ENCODE results near the gene FHIP2A. TPM values are rescaled to one million over a fixed set of nuclear protein-coding genes. Genes with fewer than 3 reads are reported as not detected.

FHIP2A gene
- total RNA-seq, 4 donors from 2014 or later, result 35.4 to 68.8 (median 58.0) TPM

- Histone ChIP-seq H3K9me3 (no peaks in the 10 kb centered on the region), H3K27me3 (no peaks in the 10 kb centered on the region), H3K4me3 (no peak overlapping the region), H3K4me1 (no peaks in the 10 kb centered on the region), H3K36me3 (peaks cover 0 to 82% (median 3%) of the 10 kb centered on the region in 3 donors), H3K27ac (no peak overlapping the region)
- DNase-seq (ENCODE audit: low spot score in 2 of 2), result no peak
- TF ChIP-seq POLR2A (IDR thresholded peaks at IDR 0.05) (no peak), CTCF (IDR thresholded peaks at IDR 0.05) (no peak), EP300 (IDR thresholded peaks at IDR 0.05) (no peak)
- 68 to 94% methylated on average over 2 of the region's 2 CpGs for WGBS, 2 donors
These were observed 28.5 kb downstream of the FHIP2A start for GRCh38 chr10:114850126-114850525.

- peaks cover 0 to 82% (median 3%) of the 10 kb centered on the region in 3 donors for H3K36me3 ChIP-seq
- TF ChIP-seq CTCF (IDR thresholded peaks at IDR 0.05), result no peak
- TF ChIP-seq POLR2A (IDR thresholded peaks at IDR 0.05), result no peak
- TF ChIP-seq EP300 (IDR thresholded peaks at IDR 0.05), result no peak
- H3K9me3 ChIP-seq, result no peaks in the 10 kb centered on the region
- DNase-seq (ENCODE audit: low spot score in 2 of 2), result no peak
- no peaks in the 10 kb centered on the region for H3K4me1 ChIP-seq
- no peak overlapping the region for H3K4me3 ChIP-seq
- no peaks in the 10 kb centered on the region for H3K27me3 ChIP-seq
- 94% methylated on average over 2 of the region's 2 CpGs for WGBS, 2 donors
- no peak overlapping the region for H3K27ac ChIP-seq
These were observed 29.8 kb downstream of the FHIP2A start for GRCh38 chr10:114851336-114851735.

DNA sequence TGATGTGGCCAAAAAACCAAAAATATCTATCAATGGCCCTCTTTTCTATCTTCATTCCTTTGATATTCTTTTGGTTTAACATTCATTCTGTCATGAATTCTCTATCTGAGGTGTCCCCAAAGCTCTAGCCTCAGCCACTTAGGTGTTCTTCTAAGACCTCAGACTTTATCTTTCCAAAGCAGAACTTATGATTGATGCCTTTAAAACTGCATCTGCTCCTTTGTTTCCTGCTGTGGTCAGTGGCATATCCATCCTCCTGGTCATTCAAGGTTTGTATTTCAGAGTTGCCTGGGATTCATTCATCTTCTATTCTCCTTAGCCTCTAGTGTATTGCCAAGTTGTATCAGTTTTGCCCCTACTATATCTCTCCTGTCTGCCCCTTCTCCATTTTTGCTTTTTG is 30.6 kb downstream of the FHIP2A start:
- H3K36me3 ChIP-seq, result peaks cover 0 to 82% (median 6%) of the 10 kb centered on the region in 3 donors
- H3K27me3 ChIP-seq, result no peaks in the 10 kb centered on the region
- TF ChIP-seq EP300 (IDR thresholded peaks at IDR 0.05) (no peak), CTCF (IDR thresholded peaks at IDR 0.05) (no peak), POLR2A (IDR thresholded peaks at IDR 0.05) (no peak)
- no peaks in the 10 kb centered on the region for H3K4me1 ChIP-seq
- no peak overlapping the region for H3K4me3 ChIP-seq
- H3K9me3 ChIP-seq, result no peaks in the 10 kb centered on the region
- DNase-seq (ENCODE audit: low spot score in 2 of 2), result no peak
- H3K27ac ChIP-seq, result no peak overlapping the region

- TF ChIP-seq EP300 (IDR thresholded peaks at IDR 0.05) (no peak), CTCF (IDR thresholded peaks at IDR 0.05) (no peak), POLR2A (IDR thresholded peaks at IDR 0.05) (no peak)
- H3K27ac ChIP-seq, result no peak overlapping the region
- H3K36me3 ChIP-seq, result peaks cover 0 to 80% (median 9%) of the 10 kb centered on the region in 3 donors
- H3K27me3 ChIP-seq, result no peaks in the 10 kb centered on the region
- no peak for DNase-seq (ENCODE audit: low spot score in 2 of 2)
- H3K9me3 ChIP-seq, result no peaks in the 10 kb centered on the region
- WGBS, 2 donors, result 86 to 97% methylated on average over 1 of the region's 1 CpG
- no peaks in the 10 kb centered on the region for H3K4me1 ChIP-seq
- no peak overlapping the region for H3K4me3 ChIP-seq
These were observed 33.3 kb downstream of the FHIP2A start for GRCh38 chr10:114854906-114855305.

DNA sequence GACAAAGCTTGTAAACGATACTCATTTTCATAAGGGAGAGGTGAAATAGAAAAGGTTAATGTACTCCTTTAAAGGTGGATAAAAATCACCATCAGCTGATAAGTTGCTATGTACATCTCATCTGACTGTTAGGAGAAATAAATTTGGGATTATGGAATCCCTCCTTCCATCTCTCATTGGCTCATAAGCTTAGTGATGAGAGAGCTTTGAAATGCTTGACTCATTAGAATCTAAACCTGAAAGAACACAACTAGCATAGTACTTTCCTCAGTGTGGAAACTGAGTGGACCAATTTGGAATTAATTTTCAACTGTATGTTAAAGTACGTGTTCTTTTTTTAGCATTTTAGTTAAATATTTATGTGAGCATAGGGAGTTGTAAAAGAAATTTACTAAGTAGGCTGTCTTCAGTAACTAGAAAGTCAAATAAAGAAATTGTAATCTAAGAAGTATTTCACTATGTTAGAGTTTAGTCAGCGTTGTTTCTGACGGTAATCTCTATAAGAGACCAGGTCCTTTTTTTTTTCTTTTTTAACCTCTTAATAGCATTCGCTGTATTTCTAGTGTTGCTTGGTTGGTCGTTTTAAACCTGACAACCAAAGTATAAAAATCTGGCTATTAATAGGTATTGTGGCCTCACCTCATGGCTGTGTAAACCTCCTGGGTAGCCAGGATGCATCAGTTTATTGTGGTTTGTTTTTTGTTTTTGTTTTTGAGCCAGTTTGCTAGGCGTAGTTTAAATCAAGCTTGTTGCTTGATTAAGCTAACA is 34.4 kb downstream of the FHIP2A start:
- TF ChIP-seq CTCF (IDR thresholded peaks at IDR 0.05), result no peak
- no peak for TF ChIP-seq EP300 (IDR thresholded peaks at IDR 0.05)
- TF ChIP-seq POLR2A (IDR thresholded peaks at IDR 0.05), result no peak
- Histone ChIP-seq H3K27me3 (no peaks in the 10 kb centered on the region), H3K36me3 (peaks cover 0 to 78% (median 8%) of the 10 kb centered on the region in 3 donors), H3K4me3 (no peak overlapping the region), H3K9me3 (no peaks in the 10 kb centered on the region), H3K4me1 (no peaks in the 10 kb centered on the region), H3K27ac (no peak overlapping the region)
- WGBS, 2 donors, result 77 to 85% methylated on average over 7 of the region's 7 CpGs
- no peak for DNase-seq (ENCODE audit: low spot score in 2 of 2)
